CD14-positive monocyte (primary cell): Measurements from ENCODE around the gene MGLL. TPM values are rescaled to one million over a fixed set of nuclear protein-coding genes. Genes with fewer than 3 reads are reported as not detected.

Experiments
- DNase-seq, 3 donors: peaks; one replicate each; pipeline ENCODE4 v3.0.0-alpha.2; 2011 to 2022
- H2AFZ ChIP-seq: 2 replicates; pipeline ENCODE4 v1.6.0; 2012; ENCODE audit warnings: mild to moderate bottlenecking, low read depth, low read length, inconsistent platforms; ENCODE audit not compliant: insufficient read depth, poor library complexity, severe bottlenecking
- H3K27ac ChIP-seq, 2 donors: 1 replicate in 1 of 2; 2 replicates in 1 of 2; pipeline ENCODE4 v1.5.1; 2012 to 2013; ENCODE audit warnings: low read length in 2 of 2, control low read depth in 1 of 2, inconsistent platforms in 1 of 2, low read depth in 1 of 2, mild to moderate bottlenecking in 1 of 2
- H3K27me3 ChIP-seq, 2 donors: one replicate each; pipeline versions ENCODE4 v1.6.0 to v1.6.1; 2011 to 2013; ENCODE audit warnings: low read length in 2 of 2; ENCODE audit not compliant: control insufficient read depth in 2 of 2, insufficient read depth in 2 of 2
- H3K36me3 ChIP-seq, 2 donors: replicated peaks in 1 of 2; 1 replicate in 1 of 2; 2 replicates in 1 of 2; pipeline versions ENCODE4 v1.5.1 to v1.6.1; 2012 to 2013; ENCODE audit warnings: low read length in 2 of 2, control low read depth in 1 of 2, inconsistent platforms in 1 of 2, mild to moderate bottlenecking in 1 of 2; ENCODE audit not compliant: insufficient read depth in 2 of 2, control insufficient read depth in 1 of 2
- H3K4me1 ChIP-seq, 2 donors: 1 replicate in 1 of 2; 2 replicates in 1 of 2; pipeline versions ENCODE4 v1.5.1 to v1.6.1; 2012 to 2013; ENCODE audit warnings: low read length in 2 of 2, control low read depth in 1 of 2, inconsistent platforms in 1 of 2, mild to moderate bottlenecking in 1 of 2, moderate library complexity in 1 of 2; ENCODE audit not compliant: insufficient read depth in 2 of 2, control insufficient read depth in 1 of 2
- H3K4me2 ChIP-seq: replicated peaks from 2 replicates; pipeline ENCODE3; 2012; ENCODE audit warnings: low read length, moderate library complexity, mild to moderate bottlenecking; ENCODE audit not compliant: poor library complexity, severe bottlenecking; ENCODE audit errors: extremely low read depth
- H3K4me3 ChIP-seq, 3 experiments: fragments of 200-600 bp in 1 of 3; sonication (generic) in 1 of 3; replicated peaks in 1 of 3; 1 replicate in 2 of 3; 2 replicates in 1 of 3; pipeline ENCODE4 v1.5.1; 2011 to 2013; ENCODE audit warnings: low read length in 3 of 3, mild to moderate bottlenecking in 3 of 3, control low read depth in 2 of 3, low read depth in 2 of 3, inconsistent platforms in 1 of 3, moderate library complexity in 1 of 3
- H3K79me2 ChIP-seq: 2 replicates; pipeline ENCODE4 v1.6.0; 2012; ENCODE audit warnings: mild to moderate bottlenecking, control low read depth, inconsistent platforms, low read length, moderate library complexity; ENCODE audit not compliant: insufficient read depth
- H3K9ac ChIP-seq: 2 replicates; pipeline ENCODE4 v1.6.0; 2017; ENCODE audit warnings: low read length, mild to moderate bottlenecking; ENCODE audit not compliant: insufficient read depth, poor library complexity, severe bottlenecking
- H3K9me3 ChIP-seq, 2 donors: replicated peaks in 1 of 2; 1 replicate in 1 of 2; 2 replicates in 1 of 2; pipeline versions ENCODE4 v1.5.1 to v1.6.1; 2012 to 2013; ENCODE audit warnings: low read length in 2 of 2, control low read depth in 1 of 2; ENCODE audit not compliant: control insufficient read depth in 1 of 2, insufficient read depth in 1 of 2
- H4K20me1 ChIP-seq: 2 replicates; pipeline ENCODE4 v1.6.0; 2012; ENCODE audit warnings: mild to moderate bottlenecking, low read length, control low read depth, moderate library complexity; ENCODE audit not compliant: insufficient read depth
- H3K27ac Mint-ChIP-seq, 7 donors: one replicate each; pipeline ENCODE4 v1.8.0; 2020; ENCODE audit warnings: mild to moderate bottlenecking in 7 of 7, mixed read lengths in 7 of 7, moderate library complexity in 6 of 7, inconsistent platforms in 2 of 7
- H3K27me3 Mint-ChIP-seq, 3 donors: one replicate each; pipeline ENCODE4 v1.8.0; 2021 to 2022; ENCODE audit warnings: low read depth in 3 of 3, mild to moderate bottlenecking in 3 of 3, mixed read lengths in 3 of 3, moderate library complexity in 3 of 3, inconsistent platforms in 1 of 3
- H3K36me3 Mint-ChIP-seq, 2 donors: one replicate each; pipeline ENCODE4 v1.8.0; 2020; ENCODE audit warnings: mixed read lengths in 2 of 2, inconsistent platforms in 1 of 2, mild to moderate bottlenecking in 1 of 2
- H3K4me1 Mint-ChIP-seq: one replicate; pipeline ENCODE4 v1.8.0; 2020; ENCODE audit warnings: mild to moderate bottlenecking, mixed read lengths
- H3K4me3 Mint-ChIP-seq, 2 donors: one replicate each; pipeline ENCODE4 v1.8.0; 2020; ENCODE audit warnings: mild to moderate bottlenecking in 2 of 2, mixed read lengths in 2 of 2, moderate library complexity in 1 of 2
- H3K9me3 Mint-ChIP-seq, 7 donors: one replicate each; pipeline ENCODE4 v1.8.0; 2020 to 2022; ENCODE audit warnings: mixed read lengths in 7 of 7, mild to moderate bottlenecking in 6 of 7, moderate library complexity in 6 of 7, inconsistent platforms in 2 of 7
- WGBS: methylation state at CpG from one replicate; pipeline ENCODE4 v1.1.5; 2013; ENCODE audit warnings: missing lambda C conversion rate; ENCODE audit not compliant: insufficient coverage; 5-methylcytosine and 5-hydroxymethylcytosine counted together
- intact Hi-C, 2 donors: fragments of 100-400 bp; cut with micrococcal nuclease; formaldehyde crosslinking; loops; one replicate each; pipeline versions ENCODE4 v1.15.0 to v1.15.1; 2023
- polyA plus RNA-seq, 3 donors: library from polyadenylated mRNA; depleted of rRNA in 1 of 3; unstranded in 2 of 3; stranded (reverse) in 1 of 3; fragments of 300-500 nt in 2 of 3; fragments of >200 nt in 1 of 3; fragmentation: Illumina TruSeq in 2 of 3; gene quantifications; 1 replicate in 2 of 3; 2 replicates in 1 of 3; pipeline ENCODE4 v1.2.3, GENCODE V29; 2012 to 2021
- TF ChIP-seq, protein P1 (sequence below): fragments of 200-600 bp; IDR thresholded peaks from one replicate; pipeline ENCODE4 v1.8.0; 2022; ENCODE audit warnings: antibody characterized with exemption, mild to moderate bottlenecking

Gene MGLL
- polyA plus RNA-seq, 3 donors, result 4.4 to 10.0 (median 6.4) TPM

DNA sequence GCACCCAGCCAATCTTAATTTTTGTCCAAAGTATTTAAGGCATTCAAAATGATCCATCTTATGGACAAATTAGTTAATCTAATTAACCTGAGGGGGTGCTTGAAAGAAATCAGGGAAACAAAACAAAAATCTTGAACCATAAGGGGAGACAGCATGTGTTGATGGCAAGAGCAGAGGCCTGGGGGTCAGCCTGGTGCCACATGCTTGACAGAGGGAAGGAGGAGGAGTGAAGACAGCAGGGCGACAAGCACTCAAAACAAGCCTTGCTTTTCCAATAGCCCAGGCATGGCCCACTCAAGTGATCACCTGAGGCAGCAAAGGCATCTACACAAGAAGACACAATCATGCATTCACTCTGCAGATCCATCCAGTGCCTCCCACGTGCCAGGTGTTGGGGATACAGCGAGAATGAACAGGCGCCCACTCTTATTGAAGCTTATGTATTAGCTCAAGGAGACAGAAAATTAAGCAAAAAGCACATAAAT is 25.0 kb upstream of the MGLL start:
- no peak overlapping the region for H3K4me3 Mint-ChIP-seq
- intact Hi-C loops, result no loop called here
- Histone ChIP-seq H3K4me3 (no peak overlapping the region), H3K4me1 (no peaks in the 10 kb centered on the region), H3K27ac (no peak overlapping the region), H4K20me1 (no peaks in the 10 kb centered on the region), H2AFZ (no peak overlapping the region), H3K79me2 (no peaks in the 10 kb centered on the region), H3K27me3 (no peaks in the 10 kb centered on the region), H3K9me3 (no peaks in the 10 kb centered on the region), H3K36me3 (no peaks in the 10 kb centered on the region), H3K4me2 (no peak overlapping the region), H3K9ac (no peak overlapping the region)
- H3K9me3 Mint-ChIP-seq, result peaks cover 0 to 3% (median 0%) of the 10 kb centered on the region in 7 donors
- H3K4me1 Mint-ChIP-seq, result no peaks in the 10 kb centered on the region
- peaks cover 2 to 7% (median 5%) of the 10 kb centered on the region in 3 donors for H3K27me3 Mint-ChIP-seq
- H3K36me3 Mint-ChIP-seq, result no peaks in the 10 kb centered on the region
- WGBS, result no CpG with 5 or more reads among the region's 4 CpGs
- no peak for DNase-seq
- TF ChIP-seq, protein P1, sequence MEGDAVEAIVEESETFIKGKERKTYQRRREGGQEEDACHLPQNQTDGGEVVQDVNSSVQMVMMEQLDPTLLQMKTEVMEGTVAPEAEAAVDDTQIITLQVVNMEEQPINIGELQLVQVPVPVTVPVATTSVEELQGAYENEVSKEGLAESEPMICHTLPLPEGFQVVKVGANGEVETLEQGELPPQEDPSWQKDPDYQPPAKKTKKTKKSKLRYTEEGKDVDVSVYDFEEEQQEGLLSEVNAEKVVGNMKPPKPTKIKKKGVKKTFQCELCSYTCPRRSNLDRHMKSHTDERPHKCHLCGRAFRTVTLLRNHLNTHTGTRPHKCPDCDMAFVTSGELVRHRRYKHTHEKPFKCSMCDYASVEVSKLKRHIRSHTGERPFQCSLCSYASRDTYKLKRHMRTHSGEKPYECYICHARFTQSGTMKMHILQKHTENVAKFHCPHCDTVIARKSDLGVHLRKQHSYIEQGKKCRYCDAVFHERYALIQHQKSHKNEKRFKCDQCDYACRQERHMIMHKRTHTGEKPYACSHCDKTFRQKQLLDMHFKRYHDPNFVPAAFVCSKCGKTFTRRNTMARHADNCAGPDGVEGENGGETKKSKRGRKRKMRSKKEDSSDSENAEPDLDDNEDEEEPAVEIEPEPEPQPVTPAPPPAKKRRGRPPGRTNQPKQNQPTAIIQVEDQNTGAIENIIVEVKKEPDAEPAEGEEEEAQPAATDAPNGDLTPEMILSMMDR, result no peak
- no peak overlapping the region for H3K27ac Mint-ChIP-seq

DNA sequence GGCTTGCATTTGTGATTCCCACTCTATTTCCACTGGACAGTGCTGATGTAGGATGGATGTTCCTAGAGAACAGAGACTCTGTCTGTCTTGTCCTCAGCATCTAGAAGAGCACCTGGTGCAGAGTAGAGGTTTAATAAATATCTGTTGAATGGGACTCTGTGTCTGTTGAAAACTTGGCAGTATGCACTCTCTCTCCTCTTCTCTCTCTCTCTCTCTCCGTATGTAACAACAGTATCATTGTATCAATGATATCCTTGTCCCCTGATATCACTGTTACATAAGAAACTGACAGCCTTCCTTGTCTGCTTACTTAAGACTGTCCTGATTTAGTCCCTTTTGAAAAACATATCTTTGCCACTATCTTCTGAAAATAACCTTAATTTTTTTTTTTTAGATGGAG is 24.3 kb upstream of the MGLL start:
- no peak overlapping the region for H3K4me3 ChIP-seq
- H3K9ac ChIP-seq, result no peak overlapping the region
- no peak overlapping the region for H2AFZ ChIP-seq
- no peaks in the 10 kb centered on the region for H3K27me3 ChIP-seq
- no peaks in the 10 kb centered on the region for H3K79me2 ChIP-seq
- DNase-seq, result no peak
- H3K27ac ChIP-seq, result no peak overlapping the region
- no peaks in the 10 kb centered on the region for H3K9me3 ChIP-seq
- peaks cover 0 to 3% (median 0%) of the 10 kb centered on the region in 7 donors for H3K9me3 Mint-ChIP-seq
- H3K4me3 Mint-ChIP-seq, result no peak overlapping the region
- H3K27me3 Mint-ChIP-seq, result peaks cover 2 to 7% (median 5%) of the 10 kb centered on the region in 3 donors
- no peaks in the 10 kb centered on the region for H3K4me1 Mint-ChIP-seq
- H3K27ac Mint-ChIP-seq, result no peak overlapping the region
- H3K36me3 ChIP-seq, result no peaks in the 10 kb centered on the region
- intact Hi-C loops, result no loop called here
- no peaks in the 10 kb centered on the region for H4K20me1 ChIP-seq
- no peaks in the 10 kb centered on the region for H3K4me1 ChIP-seq
- no peaks in the 10 kb centered on the region for H3K36me3 Mint-ChIP-seq
- no peak overlapping the region for H3K4me2 ChIP-seq
- WGBS, result no CpG with 5 or more reads among the region's 1 CpG
- TF ChIP-seq, protein P1, result no peak
